Neural progenitor cell (in vitro differentiated cells): ENCODE data around the gene RAD51B.

Experiments used
- EZH2 ChIP-seq: fragments of 200-600 bp; sonication (generic); IDR thresholded peaks from 2 replicates; pipeline ENCODE4 v1.6.1; 2017; ENCODE audit warnings: antibody characterized with exemption, mild to moderate bottlenecking, moderate library complexity
- EZH2phosphoT487 ChIP-seq: fragments of 200-600 bp; sonication (generic); IDR thresholded peaks from 2 replicates; pipeline ENCODE4 v1.6.1; 2017; ENCODE audit warnings: antibody characterized with exemption
- TF ChIP-seq, protein P1 (sequence below): fragments of 200-600 bp; sonication (generic); IDR thresholded peaks from 2 replicates; pipeline ENCODE4 v1.5.1; 2017; ENCODE audit warnings: antibody characterized with exemption, mild to moderate bottlenecking

DNA sequence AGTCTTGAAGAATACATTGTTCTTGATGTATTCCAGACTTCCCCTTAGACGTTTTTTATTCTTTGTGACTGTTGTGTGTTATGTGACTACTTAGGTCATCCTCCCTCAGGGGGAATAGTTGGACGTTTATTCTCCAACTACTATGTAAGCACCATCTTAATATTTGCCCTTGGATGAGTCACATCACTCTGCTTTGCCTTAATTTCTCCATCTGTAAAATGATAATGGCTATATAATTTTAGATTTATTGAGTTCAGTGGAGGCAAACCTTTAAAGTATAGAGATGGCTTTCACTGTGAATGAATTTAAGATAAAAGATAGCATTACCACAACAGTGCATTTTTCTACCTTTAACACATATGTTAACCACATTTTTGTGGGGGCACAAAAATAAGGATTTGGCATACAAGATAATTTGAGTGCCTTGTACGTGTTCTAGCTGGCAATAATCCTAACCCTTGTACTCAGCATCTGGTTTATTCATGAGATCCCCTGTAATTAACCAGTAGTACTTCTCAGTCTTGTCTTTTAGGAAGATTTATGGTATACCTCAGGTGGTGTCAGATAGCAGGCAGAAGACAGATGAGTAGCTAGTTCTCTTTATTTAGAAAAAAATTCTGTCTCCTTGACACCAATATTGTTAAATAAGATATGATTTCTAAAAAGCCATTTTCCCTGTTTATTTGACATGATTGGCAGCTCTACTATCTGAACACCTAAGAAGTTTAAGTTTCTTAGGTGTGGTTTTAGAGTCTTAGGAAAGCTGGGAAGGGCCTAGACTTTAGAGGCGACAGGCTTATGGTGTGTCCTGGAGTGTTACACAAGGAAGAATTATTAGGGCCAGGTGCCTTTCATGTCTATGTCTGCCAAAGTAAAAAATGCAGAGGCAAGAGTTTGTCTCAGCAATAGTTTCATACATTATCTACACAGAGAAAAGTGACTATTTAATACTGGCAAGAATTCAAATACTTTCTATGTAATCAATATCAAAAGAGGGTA, 152.3 kb downstream of the RAD51B start:
- TF ChIP-seq, protein P1, sequence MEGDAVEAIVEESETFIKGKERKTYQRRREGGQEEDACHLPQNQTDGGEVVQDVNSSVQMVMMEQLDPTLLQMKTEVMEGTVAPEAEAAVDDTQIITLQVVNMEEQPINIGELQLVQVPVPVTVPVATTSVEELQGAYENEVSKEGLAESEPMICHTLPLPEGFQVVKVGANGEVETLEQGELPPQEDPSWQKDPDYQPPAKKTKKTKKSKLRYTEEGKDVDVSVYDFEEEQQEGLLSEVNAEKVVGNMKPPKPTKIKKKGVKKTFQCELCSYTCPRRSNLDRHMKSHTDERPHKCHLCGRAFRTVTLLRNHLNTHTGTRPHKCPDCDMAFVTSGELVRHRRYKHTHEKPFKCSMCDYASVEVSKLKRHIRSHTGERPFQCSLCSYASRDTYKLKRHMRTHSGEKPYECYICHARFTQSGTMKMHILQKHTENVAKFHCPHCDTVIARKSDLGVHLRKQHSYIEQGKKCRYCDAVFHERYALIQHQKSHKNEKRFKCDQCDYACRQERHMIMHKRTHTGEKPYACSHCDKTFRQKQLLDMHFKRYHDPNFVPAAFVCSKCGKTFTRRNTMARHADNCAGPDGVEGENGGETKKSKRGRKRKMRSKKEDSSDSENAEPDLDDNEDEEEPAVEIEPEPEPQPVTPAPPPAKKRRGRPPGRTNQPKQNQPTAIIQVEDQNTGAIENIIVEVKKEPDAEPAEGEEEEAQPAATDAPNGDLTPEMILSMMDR: no peak
- TF ChIP-seq EZH2 (no peak), EZH2phosphoT487 (no peak)
